ENCODE data around the gene UBE3D. TPM values are rescaled to one million over a fixed set of nuclear protein-coding genes. Genes with fewer than 3 reads are reported as not detected.

Gene UBE3D
- total RNA-seq, 1 donor from 2014 or later: 5.3 TPM

GRCh38 chr6:82987951-82988350 is 77.7 kb downstream of the UBE3D start:
- H3K4me1 ChIP-seq: no peaks in the 10 kb centered on the region
- H3K4me3 ChIP-seq: no peak overlapping the region
- no peaks in the 10 kb centered on the region for H3K9me3 ChIP-seq
- DNase-seq (no peak), ATAC-seq (no peak)
- intact Hi-C loops (cut with DNase I): no loop called here
- H3K36me3 ChIP-seq: no peaks in the 10 kb centered on the region
- H3K27ac ChIP-seq: no peak overlapping the region
- H3K27me3 ChIP-seq (ENCODE audit: low read depth): no peaks in the 10 kb centered on the region
- TF ChIP-seq CTCF (IDR thresholded peaks at IDR 0.05): no peak

- ATAC-seq (no peak), DNase-seq (no peak)
- Histone ChIP-seq H3K27ac (no peak overlapping the region), H3K9me3 (no peaks in the 10 kb centered on the region), H3K4me1 (no peaks in the 10 kb centered on the region), H3K27me3 (ENCODE audit: low read depth) (no peaks in the 10 kb centered on the region), H3K36me3 (no peaks in the 10 kb centered on the region), H3K4me3 (no peak overlapping the region)
- TF ChIP-seq CTCF (IDR thresholded peaks at IDR 0.05): no peak
- intact Hi-C loops (cut with DNase I): no loop called here
Observed at GRCh38 chr6:82987416-82987815, 78.2 kb downstream of the UBE3D start.

GRCh38 chr6:82984720-82985119 is 80.9 kb downstream of the UBE3D start:
- H3K9me3 ChIP-seq: no peaks in the 10 kb centered on the region
- no peak for TF ChIP-seq CTCF (IDR thresholded peaks at IDR 0.05)
- no peak overlapping the region for H3K4me3 ChIP-seq
- H3K4me1 ChIP-seq: no peaks in the 10 kb centered on the region
- intact Hi-C loops (cut with DNase I): no loop called here
- DNase-seq (no peak), ATAC-seq (no peak)
- H3K36me3 ChIP-seq: no peaks in the 10 kb centered on the region
- H3K27ac ChIP-seq: no peak overlapping the region
- H3K27me3 ChIP-seq (ENCODE audit: low read depth): no peaks in the 10 kb centered on the region

GRCh38 chr6:82980086-82980485 is 85.6 kb downstream of the UBE3D start:
- no peaks in the 10 kb centered on the region for H3K9me3 ChIP-seq
- H3K27ac ChIP-seq: no peak overlapping the region
- H3K27me3 ChIP-seq (ENCODE audit: low read depth): no peaks in the 10 kb centered on the region
- no peak for TF ChIP-seq CTCF (IDR thresholded peaks at IDR 0.05)
- H3K36me3 ChIP-seq: no peaks in the 10 kb centered on the region
- intact Hi-C loops (cut with DNase I): no loop called here
- H3K4me3 ChIP-seq: no peak overlapping the region
- H3K4me1 ChIP-seq: no peaks in the 10 kb centered on the region
- no peak for DNase-seq
- no peak for ATAC-seq

GRCh38 chr6:82979657-82980056 is 86.0 kb downstream of the UBE3D start:
- Histone ChIP-seq H3K36me3 (no peaks in the 10 kb centered on the region), H3K4me3 (no peak overlapping the region), H3K27me3 (ENCODE audit: low read depth) (no peaks in the 10 kb centered on the region), H3K27ac (no peak overlapping the region), H3K9me3 (no peaks in the 10 kb centered on the region), H3K4me1 (no peaks in the 10 kb centered on the region)
- no peak for TF ChIP-seq CTCF (IDR thresholded peaks at IDR 0.05)
- DNase-seq (no peak), ATAC-seq (no peak)
- intact Hi-C loops (cut with DNase I): no loop called here

DNA sequence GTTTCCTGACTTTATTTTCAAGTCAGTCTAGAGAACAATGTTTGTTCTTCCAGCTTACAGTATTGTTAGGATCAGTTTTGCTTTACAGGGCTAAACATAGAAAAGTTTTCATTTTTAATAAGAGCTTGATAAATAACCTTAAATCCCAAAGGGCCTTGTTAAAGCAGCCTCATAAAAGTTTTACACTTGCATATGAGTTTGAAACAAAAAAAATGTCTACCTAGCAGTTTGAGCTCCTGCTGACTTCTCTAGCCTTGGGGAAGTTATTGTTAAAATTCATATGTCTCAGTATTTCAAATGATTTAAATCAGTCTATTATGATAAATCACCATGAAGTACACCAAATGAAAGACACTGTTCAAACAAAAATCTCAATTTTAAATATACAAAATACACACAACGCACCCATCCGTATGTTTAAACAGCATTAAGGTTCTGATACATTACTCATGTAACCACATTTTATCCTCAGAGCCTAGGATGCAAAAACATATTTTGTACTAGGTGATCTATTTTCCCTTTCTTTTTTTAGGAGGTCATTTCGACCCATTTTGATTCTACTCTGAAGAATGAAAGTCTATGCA is 87.2 kb downstream of the UBE3D start:
- H3K36me3 ChIP-seq: no peaks in the 10 kb centered on the region

More for the DNA sequence above, 87.2 kb downstream of the UBE3D start:
- intact Hi-C loops (cut with DNase I): no loop called here
- no peak overlapping the region for H3K27ac ChIP-seq
- no peaks in the 10 kb centered on the region for H3K4me1 ChIP-seq
- H3K9me3 ChIP-seq: no peaks in the 10 kb centered on the region
- H3K4me3 ChIP-seq: no peak overlapping the region
- no peaks in the 10 kb centered on the region for H3K27me3 ChIP-seq (ENCODE audit: low read depth)
- no peak for TF ChIP-seq CTCF (IDR thresholded peaks at IDR 0.05)
- ATAC-seq (no peak), DNase-seq (no peak)
